ENCODE measurements around the gene WBP1. TPM values are rescaled to one million over a fixed set of nuclear protein-coding genes. Genes with fewer than 3 reads are reported as not detected.

WBP1 gene
- total RNA-seq, 4 donors from 2014 or later, result 44.2 to 91.5 (median 47.0) TPM

- Histone ChIP-seq H3K27ac (peak overlapping the region in 2 of 4 donors; percentile 27 to 50), H3K4me1 (peaks cover 0 to 56% (median 13%) of the 10 kb centered on the region in 3 donors), H3K9me3 (no peaks in the 10 kb centered on the region), H3K36me3 (peaks cover 0 to 14% of the 10 kb centered on the region in 2 donors), H3K4me3 (peak overlapping the region in 1 of 2 donors; percentile 30), H3K27me3 (peaks cover 7% of the 10 kb centered on the region)
- WGBS, 2 donors (ENCODE audit: low coverage in 1 of 2), result 47% methylated on average over 3 of the region's 43 CpGs; no CpG with 5 or more reads in 1 of the 2 donors
- no peak for TF ChIP-seq CTCF (IDR thresholded peaks at IDR 0.05)
- TF ChIP-seq POLR2AphosphoS5 (IDR thresholded peaks at IDR 0.05), result no peak
- no peak for TF ChIP-seq EP300 (IDR thresholded peaks at IDR 0.05)
- no peak for TF ChIP-seq POLR2A (IDR thresholded peaks at IDR 0.05)
- ATAC-seq, result no peak
Observed at GRCh38 chr2:74436111-74436805, 22.0 kb upstream of the WBP1 start.

- WGBS, 2 donors (ENCODE audit: low coverage in 1 of 2), result 72 to 80% methylated on average over 4 to 6 of the region's 6 CpGs
- TF ChIP-seq CTCF (IDR thresholded peaks at IDR 0.05), result no peak
- no peak for TF ChIP-seq POLR2A (IDR thresholded peaks at IDR 0.05)
- TF ChIP-seq POLR2AphosphoS5 (IDR thresholded peaks at IDR 0.05), result no peak
- TF ChIP-seq EP300 (IDR thresholded peaks at IDR 0.05), result no peak
- no peaks in the 10 kb centered on the region for H3K9me3 ChIP-seq
- peaks cover 15% of the 10 kb centered on the region for H3K27me3 ChIP-seq
- H3K36me3 ChIP-seq, result peaks cover 0 to 6% of the 10 kb centered on the region in 2 donors
- H3K27ac ChIP-seq, result peak overlapping the region in 2 of 4 donors; percentile 27 to 50
- ATAC-seq, result no peak
- H3K4me3 ChIP-seq, result peak overlapping the region in 1 of 2 donors; percentile 30
- peaks cover 0 to 64% (median 13%) of the 10 kb centered on the region in 3 donors for H3K4me1 ChIP-seq
Observed at GRCh38 chr2:74436848-74437695, 21.2 kb upstream of the WBP1 start.

DNA sequence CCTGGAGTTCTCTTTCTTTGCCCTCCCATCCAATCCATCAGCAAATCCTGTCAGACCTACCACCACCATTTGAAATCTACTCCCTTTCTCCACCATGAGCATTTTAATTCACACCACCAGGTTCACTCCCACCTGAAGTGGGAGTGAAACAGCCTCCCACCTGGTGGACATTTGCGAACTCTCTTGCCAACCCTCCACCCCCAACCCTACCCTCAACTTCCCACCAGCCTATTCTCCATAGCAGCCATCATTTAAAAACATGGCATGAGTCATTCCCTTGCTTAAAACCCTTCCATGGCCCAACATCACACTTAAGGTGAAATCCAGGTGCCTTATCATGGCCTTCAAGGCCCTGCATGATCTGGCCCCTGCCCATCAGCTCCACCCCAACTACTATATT, 20.0 kb upstream of the WBP1 start:
- ATAC-seq, result no peak
- TF ChIP-seq EP300 (IDR thresholded peaks at IDR 0.05), result no peak
- no peak for TF ChIP-seq POLR2A (IDR thresholded peaks at IDR 0.05)
- no peak for TF ChIP-seq POLR2AphosphoS5 (IDR thresholded peaks at IDR 0.05)
- TF ChIP-seq CTCF (IDR thresholded peaks at IDR 0.05), result no peak
- Histone ChIP-seq H3K27me3 (peaks cover 24% of the 10 kb centered on the region), H3K27ac (no peak overlapping the region), H3K36me3 (no peaks in the 10 kb centered on the region), H3K4me1 (peaks cover 0 to 66% (median 13%) of the 10 kb centered on the region in 3 donors), H3K9me3 (no peaks in the 10 kb centered on the region), H3K4me3 (peak overlapping the region in 1 of 2 donors; percentile 3)
- WGBS, 2 donors (ENCODE audit: low coverage in 1 of 2), result 75 to 86% methylated on average over 1 of the region's 1 CpG

GRCh38 chr2:74439373-74439772, 18.9 kb upstream of the WBP1 start:
- no peaks in the 10 kb centered on the region for H3K9me3 ChIP-seq

More at GRCh38 chr2:74439373-74439772, 18.9 kb upstream of the WBP1 start:
- no peak for ATAC-seq
- peaks cover 0 to 66% (median 13%) of the 10 kb centered on the region in 3 donors for H3K4me1 ChIP-seq
- 0% methylated on average over 1 of the region's 3 CpGs; no CpG with 5 or more reads in 1 of the 2 donors for WGBS, 2 donors (ENCODE audit: low coverage in 1 of 2)
- peak overlapping the region; percentile 48 to 49 for H3K4me3 ChIP-seq
- TF ChIP-seq CTCF (IDR thresholded peaks at IDR 0.05) (no peak), EP300 (IDR thresholded peaks at IDR 0.05) (no peak), POLR2AphosphoS5 (IDR thresholded peaks at IDR 0.05) (no peak)
- H3K36me3 ChIP-seq, result no peaks in the 10 kb centered on the region
- H3K27ac ChIP-seq, result peak overlapping the region in 3 of 4 donors; percentile 70 to 88 (median 84)
- peaks cover 29% of the 10 kb centered on the region for H3K27me3 ChIP-seq
